ENCODE measurements around the gene TLE3. TPM values are rescaled to one million over a fixed set of nuclear protein-coding genes. Genes with fewer than 3 reads are reported as not detected.

The TLE3 gene
- polyA plus RNA-seq, 1 donor (not counting 4 experiments of a cell fraction or from before 2014, with no cell fraction given) = 8.3 TPM

DNA sequence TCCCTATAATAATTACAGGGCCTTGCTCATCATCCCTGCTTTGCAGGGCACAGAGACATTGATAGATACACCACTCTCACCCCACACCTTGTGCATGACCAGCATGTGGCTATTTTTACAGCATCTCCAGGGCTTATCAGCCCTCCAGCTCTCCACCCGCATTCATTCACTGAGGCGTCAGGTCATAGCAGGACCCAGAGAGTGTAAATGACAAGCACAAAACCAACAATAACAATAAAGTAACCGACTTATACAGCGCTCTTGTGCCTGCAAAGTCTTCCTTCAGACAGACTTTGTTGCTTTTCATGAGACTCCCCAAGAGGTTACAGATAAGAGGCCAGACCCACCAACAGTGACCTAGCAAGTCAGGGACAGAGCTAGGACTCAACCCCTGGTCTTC lies 80.7 kb downstream of the TLE3 start:
- dilution Hi-C loops (cut with MboI; ENCODE audit: extremely low pct_ligation_motif_present, low sequenced_read_pairs) = no loop called here
- no peak overlapping the region for H3K4me2 ChIP-seq (ENCODE audit: control insufficient read depth, extremely low read depth, insufficient read depth, low read depth, low read length)
- no peak for FAIRE-seq

DNA sequence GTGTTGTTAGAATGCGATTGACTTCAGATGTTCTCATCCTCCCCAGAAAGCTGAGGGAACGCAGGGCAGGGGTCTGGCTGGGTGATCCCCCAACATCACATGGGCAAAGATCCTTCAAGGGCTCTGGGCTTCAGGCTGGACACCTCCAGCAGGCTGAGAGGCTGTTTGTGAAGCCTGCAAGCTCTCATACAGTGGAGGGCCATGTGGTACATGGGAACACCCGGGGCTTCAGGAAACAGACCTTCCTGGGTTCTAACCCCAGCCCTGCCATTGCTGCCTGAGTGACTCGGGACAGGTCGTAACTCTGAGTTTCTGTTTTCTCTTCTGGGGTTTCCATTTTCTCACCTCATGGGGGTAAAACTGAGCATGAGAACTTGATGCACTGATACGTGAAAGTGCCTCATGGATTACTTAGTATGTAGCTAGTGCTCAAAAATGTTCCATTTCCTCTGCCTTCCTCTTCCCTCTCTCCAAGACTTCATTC lies 81.2 kb downstream of the TLE3 start:
- FAIRE-seq (no peak), DNase-seq (ENCODE audit: low read depth, low spot score) (no peak)
- H2AFZ ChIP-seq (ENCODE audit: control insufficient read depth, low read length) = no peak overlapping the region
- H3K4me1 ChIP-seq (ENCODE audit: control insufficient read depth, extremely low read depth, insufficient read depth, low read length) = no peaks in the 10 kb centered on the region
- H3K4me2 ChIP-seq (ENCODE audit: control insufficient read depth, extremely low read depth, insufficient read depth, low read depth, low read length) = no peak overlapping the region
- H3K9me1 ChIP-seq (ENCODE audit: control insufficient read depth, extremely low read depth, insufficient read depth, low read length) = no peaks in the 10 kb centered on the region
- TF ChIP-seq, protein P1, sequence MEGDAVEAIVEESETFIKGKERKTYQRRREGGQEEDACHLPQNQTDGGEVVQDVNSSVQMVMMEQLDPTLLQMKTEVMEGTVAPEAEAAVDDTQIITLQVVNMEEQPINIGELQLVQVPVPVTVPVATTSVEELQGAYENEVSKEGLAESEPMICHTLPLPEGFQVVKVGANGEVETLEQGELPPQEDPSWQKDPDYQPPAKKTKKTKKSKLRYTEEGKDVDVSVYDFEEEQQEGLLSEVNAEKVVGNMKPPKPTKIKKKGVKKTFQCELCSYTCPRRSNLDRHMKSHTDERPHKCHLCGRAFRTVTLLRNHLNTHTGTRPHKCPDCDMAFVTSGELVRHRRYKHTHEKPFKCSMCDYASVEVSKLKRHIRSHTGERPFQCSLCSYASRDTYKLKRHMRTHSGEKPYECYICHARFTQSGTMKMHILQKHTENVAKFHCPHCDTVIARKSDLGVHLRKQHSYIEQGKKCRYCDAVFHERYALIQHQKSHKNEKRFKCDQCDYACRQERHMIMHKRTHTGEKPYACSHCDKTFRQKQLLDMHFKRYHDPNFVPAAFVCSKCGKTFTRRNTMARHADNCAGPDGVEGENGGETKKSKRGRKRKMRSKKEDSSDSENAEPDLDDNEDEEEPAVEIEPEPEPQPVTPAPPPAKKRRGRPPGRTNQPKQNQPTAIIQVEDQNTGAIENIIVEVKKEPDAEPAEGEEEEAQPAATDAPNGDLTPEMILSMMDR (optimal IDR thresholded peaks at IDR 0.05 in 1 of 3, IDR thresholded peaks at IDR 0.05 in 1 of 3, conservative IDR thresholded peaks at IDR 0.05 in 1 of 3; ENCODE audit: extremely low read depth in 1 of 3, insufficient read depth in 2 of 3, low read length in 3 of 3) = no peak
- H3K36me3 ChIP-seq (ENCODE audit: control insufficient read depth in 2 of 2, extremely low read depth in 1 of 2, insufficient read depth in 2 of 2, low read length in 2 of 2) = no peaks in the 10 kb centered on the region
- H3K27ac ChIP-seq (ENCODE audit: control insufficient read depth, insufficient read depth, low read length) = no peak overlapping the region
- H3K9me3 ChIP-seq (ENCODE audit: control insufficient read depth, low read depth, low read length) = no peaks in the 10 kb centered on the region
- H3K79me2 ChIP-seq (ENCODE audit: control insufficient read depth, insufficient read depth, low read length) = no peaks in the 10 kb centered on the region
- H3K4me3 ChIP-seq (ENCODE audit: control insufficient read depth in 2 of 3, extremely low read depth in 1 of 3, insufficient read depth in 2 of 3, low read depth in 1 of 3, low read length in 3 of 3) = no peak overlapping the region
- H4K20me1 ChIP-seq (ENCODE audit: control insufficient read depth, extremely low read depth, insufficient read depth, low read length) = no peaks in the 10 kb centered on the region
- H3K9ac ChIP-seq (ENCODE audit: control insufficient read depth, extremely low read depth, insufficient read depth, low read length) = no peak overlapping the region
- dilution Hi-C loops (cut with MboI; ENCODE audit: extremely low pct_ligation_motif_present, low sequenced_read_pairs) = no loop called here
- peaks cover 69% of the 10 kb centered on the region for H3K27me3 ChIP-seq (ENCODE audit: control insufficient read depth, extremely low read depth, insufficient read depth, low read length)

More for the DNA sequence above, 80.7 kb downstream of the TLE3 start:
- TF ChIP-seq EZH2 (IDR thresholded peaks at IDR 0.05; ENCODE audit: low read length) = no peak
- TF ChIP-seq, protein P1 (optimal IDR thresholded peaks at IDR 0.05 in 1 of 3, IDR thresholded peaks at IDR 0.05 in 1 of 3, conservative IDR thresholded peaks at IDR 0.05 in 1 of 3; ENCODE audit: extremely low read depth in 1 of 3, insufficient read depth in 2 of 3, low read length in 3 of 3) = no peak
- no peak overlapping the region for H3K9ac ChIP-seq (ENCODE audit: control insufficient read depth, extremely low read depth, insufficient read depth, low read length)
- H3K9me1 ChIP-seq (ENCODE audit: control insufficient read depth, extremely low read depth, insufficient read depth, low read length) = no peaks in the 10 kb centered on the region
- H2AFZ ChIP-seq (ENCODE audit: control insufficient read depth, low read length) = no peak overlapping the region
- H3K79me2 ChIP-seq (ENCODE audit: control insufficient read depth, insufficient read depth, low read length) = no peaks in the 10 kb centered on the region
- H3K36me3 ChIP-seq (ENCODE audit: control insufficient read depth in 2 of 2, extremely low read depth in 1 of 2, insufficient read depth in 2 of 2, low read length in 2 of 2) = no peaks in the 10 kb centered on the region
- H3K4me1 ChIP-seq (ENCODE audit: control insufficient read depth, extremely low read depth, insufficient read depth, low read length) = no peaks in the 10 kb centered on the region
- DNase-seq (ENCODE audit: low read depth, low spot score) = no peak
- no peak overlapping the region for H3K27ac ChIP-seq (ENCODE audit: control insufficient read depth, insufficient read depth, low read length)
- peaks cover 64% of the 10 kb centered on the region for H3K27me3 ChIP-seq (ENCODE audit: control insufficient read depth, extremely low read depth, insufficient read depth, low read length)
- H3K4me3 ChIP-seq (ENCODE audit: control insufficient read depth in 2 of 3, extremely low read depth in 1 of 3, insufficient read depth in 2 of 3, low read depth in 1 of 3, low read length in 3 of 3) = no peak overlapping the region
- H4K20me1 ChIP-seq (ENCODE audit: control insufficient read depth, extremely low read depth, insufficient read depth, low read length) = no peaks in the 10 kb centered on the region
- H3K9me3 ChIP-seq (ENCODE audit: control insufficient read depth, low read depth, low read length) = no peaks in the 10 kb centered on the region
